SU-DHL-6 (cell line): ENCODE measurements around the gene GARNL3.

Experiments
- EZH2phosphoT487 ChIP-seq: fragments of 200-600 bp; sonication (generic), shearing (Covaris generic); conservative IDR thresholded peaks from 2 replicates; pipeline ENCODE4 v1.6.1; 2018; ENCODE audit warnings: mild to moderate bottlenecking, antibody characterized with exemption, low read length, moderate library complexity, mixed read lengths
- TF ChIP-seq, protein P1 (sequence below): fragments of 200-600 bp; sonication (generic); IDR thresholded peaks from one replicate; pipeline ENCODE4 v1.5.1; 2017; ENCODE audit warnings: antibody characterized with exemption, mild to moderate bottlenecking, low read length, moderate library complexity; ENCODE audit not compliant: insufficient read depth, poor library complexity, severe bottlenecking

DNA sequence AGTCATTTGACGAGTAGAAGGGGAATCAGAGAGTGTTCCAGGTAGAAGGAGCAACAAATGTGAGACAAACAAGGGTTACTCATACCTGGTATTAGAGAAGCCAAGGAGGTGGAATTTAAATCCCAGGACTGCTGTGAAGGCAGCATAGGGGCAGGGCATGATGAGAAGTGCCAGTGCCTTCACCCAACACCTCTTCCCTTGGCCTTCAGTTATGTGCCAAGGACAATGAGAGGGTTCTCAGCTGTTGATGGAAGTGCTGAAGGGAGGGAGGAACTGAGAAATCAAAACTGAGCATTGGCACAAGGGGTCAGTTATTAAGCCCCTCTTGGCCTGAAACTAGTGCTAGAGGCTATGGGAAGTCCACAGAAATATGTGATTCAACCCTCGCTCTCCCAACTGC is 50.3 kb downstream of the GARNL3 start:
- TF ChIP-seq EZH2phosphoT487, result no peak
- TF ChIP-seq, protein P1, sequence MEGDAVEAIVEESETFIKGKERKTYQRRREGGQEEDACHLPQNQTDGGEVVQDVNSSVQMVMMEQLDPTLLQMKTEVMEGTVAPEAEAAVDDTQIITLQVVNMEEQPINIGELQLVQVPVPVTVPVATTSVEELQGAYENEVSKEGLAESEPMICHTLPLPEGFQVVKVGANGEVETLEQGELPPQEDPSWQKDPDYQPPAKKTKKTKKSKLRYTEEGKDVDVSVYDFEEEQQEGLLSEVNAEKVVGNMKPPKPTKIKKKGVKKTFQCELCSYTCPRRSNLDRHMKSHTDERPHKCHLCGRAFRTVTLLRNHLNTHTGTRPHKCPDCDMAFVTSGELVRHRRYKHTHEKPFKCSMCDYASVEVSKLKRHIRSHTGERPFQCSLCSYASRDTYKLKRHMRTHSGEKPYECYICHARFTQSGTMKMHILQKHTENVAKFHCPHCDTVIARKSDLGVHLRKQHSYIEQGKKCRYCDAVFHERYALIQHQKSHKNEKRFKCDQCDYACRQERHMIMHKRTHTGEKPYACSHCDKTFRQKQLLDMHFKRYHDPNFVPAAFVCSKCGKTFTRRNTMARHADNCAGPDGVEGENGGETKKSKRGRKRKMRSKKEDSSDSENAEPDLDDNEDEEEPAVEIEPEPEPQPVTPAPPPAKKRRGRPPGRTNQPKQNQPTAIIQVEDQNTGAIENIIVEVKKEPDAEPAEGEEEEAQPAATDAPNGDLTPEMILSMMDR, result no peak
